Measurements from ENCODE around the gene ST6GAL1.
"Not testable (repeated sequence)": the region's sequence is repeated elsewhere in the genome, so short reads cannot be mapped to it uniquely, and the experiment has no call there.

Gene ST6GAL1

GRCh38 chr3:186991470-186991869 is 61.1 kb downstream of the ST6GAL1 start:
- no peak for DNase-seq

DNA sequence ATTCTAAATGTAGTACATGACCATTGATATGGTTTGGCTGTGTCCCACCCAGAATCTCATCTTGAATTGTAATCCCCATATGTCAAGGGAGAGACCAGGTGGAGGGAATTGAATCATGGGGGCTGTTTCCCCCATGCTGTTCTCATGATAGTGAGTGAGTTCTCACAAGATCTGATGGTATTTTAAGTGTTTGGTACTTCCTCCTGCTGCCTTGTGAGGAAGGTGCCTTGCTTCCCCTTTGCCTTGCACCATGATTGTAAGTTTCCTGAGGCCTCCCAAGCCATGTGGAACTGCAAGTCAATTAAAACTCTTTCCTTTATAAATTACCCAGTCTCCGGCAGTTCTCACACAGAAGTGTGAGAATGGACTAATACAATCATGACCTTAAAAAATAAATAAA is 61.8 kb downstream of the ST6GAL1 start:
- not testable (repeated sequence) for DNase-seq

GRCh38 chr3:186993210-186993782 is 63.0 kb downstream of the ST6GAL1 start:
- DNase-seq = no peak

- no peak for DNase-seq
Observed at GRCh38 chr3:186994000-186994955, 64.0 kb downstream of the ST6GAL1 start.

GRCh38 chr3:186996356-186996755 is 66.0 kb downstream of the ST6GAL1 start:
- DNase-seq = no peak

GRCh38 chr3:186997061-186997460 is 66.7 kb downstream of the ST6GAL1 start:
- DNase-seq = no peak

GRCh38 chr3:186997473-186997939 is 67.2 kb downstream of the ST6GAL1 start:
- no peak for DNase-seq

DNA sequence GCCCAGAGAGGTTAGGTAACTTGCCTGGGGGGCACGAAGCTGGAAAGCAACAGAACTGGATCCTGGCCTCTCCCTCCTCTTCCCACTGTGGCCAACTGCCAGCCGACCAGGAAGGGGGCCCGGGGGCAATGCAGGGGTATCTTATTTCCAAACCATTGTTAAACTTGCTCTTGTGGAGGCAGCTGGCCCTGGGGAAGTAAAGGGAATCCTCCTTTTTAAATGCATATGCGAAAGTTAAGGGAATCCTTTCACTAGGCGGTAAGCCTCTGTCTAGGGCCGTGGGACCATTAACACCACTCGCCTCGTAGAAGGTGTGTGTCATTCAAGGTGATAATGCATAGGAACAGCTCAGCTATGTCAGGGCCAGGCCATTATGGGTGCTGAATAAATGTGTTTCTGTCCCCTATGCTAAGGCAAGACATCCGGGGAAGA is 68.6 kb downstream of the ST6GAL1 start:
- no peak for DNase-seq

DNA sequence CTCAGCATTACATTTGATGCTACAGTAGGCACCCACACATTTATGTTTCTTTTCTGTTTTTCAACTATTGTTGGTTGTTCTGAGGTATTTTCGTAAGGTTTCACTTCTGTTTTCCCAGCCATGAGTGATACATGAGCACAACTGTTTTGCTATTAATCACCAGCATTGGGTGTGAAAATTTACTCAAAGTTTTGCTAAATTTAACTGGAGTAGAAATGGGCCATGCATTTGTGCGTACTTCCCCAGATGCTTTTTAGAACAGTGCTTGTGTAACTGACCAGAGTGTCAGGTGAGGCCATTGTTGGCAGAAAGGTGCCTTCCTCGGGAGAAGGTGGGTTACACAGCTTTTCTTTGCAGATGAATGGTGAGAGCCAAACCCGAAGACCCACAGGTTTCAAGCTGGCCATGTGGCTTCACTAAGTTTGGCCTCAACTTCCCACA is 70.4 kb downstream of the ST6GAL1 start:
- peak in 1 of 58 donors; percentile 39 for DNase-seq

DNA sequence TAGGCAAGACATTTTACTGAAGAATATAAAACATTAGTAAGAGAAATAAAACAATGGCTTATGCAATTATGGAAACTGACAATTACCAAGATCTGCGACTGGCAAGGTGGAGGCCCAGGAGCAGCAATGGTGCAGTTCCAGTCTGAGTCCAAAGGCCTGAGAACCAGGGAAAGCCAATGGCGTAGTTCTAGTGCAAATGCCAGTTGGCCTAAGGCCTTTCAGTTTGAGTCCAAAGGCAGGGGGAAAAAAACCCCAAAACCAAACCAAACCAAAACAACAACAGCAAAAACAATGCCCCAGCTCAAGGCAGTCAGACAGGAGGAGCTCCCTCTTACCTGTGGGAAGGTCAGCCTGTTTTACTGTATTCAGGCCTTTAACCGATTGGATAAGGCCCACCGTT is 72.6 kb downstream of the ST6GAL1 start:
- no peak for DNase-seq

DNA sequence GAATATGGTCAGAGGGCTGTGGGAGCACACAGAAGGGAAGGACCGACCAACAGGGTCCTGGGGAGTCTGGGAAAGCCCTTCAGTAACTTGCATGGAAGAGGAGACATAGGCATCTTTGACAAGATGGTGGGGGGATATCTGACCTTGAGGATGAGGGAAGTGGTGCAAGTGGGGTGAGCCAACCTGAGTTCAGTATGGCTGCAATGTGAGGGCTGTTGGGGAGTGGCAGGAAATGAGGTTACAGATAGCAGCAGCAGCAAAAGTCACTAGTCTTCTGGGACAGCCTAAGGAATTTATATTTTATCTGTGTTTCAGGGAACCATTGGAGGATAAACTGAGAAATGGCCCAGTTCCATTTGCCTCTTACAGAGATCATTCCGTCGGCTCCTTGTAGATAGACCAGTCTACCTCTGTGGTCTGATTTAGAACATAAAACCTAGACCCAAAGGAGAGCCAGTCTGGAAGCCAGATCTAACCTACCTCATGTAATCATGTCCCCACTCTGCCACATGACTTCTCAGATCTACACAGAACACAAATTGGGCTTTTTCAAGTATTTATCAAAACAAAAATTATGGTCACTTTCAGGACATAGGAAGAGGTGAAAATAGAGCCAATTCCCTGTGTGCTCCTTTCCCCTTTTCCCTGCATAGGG is 75.6 kb downstream of the ST6GAL1 start:
- no peak for DNase-seq

GRCh38 chr3:187006864-187007630 is 76.7 kb downstream of the ST6GAL1 start:
- no peak for DNase-seq

GRCh38 chr3:187010382-187010781 is 80.1 kb downstream of the ST6GAL1 start:
- DNase-seq = not testable (repeated sequence)

GRCh38 chr3:187011915-187012314 is 81.6 kb downstream of the ST6GAL1 start:
- DNase-seq = peak in 10 of 58 donors; percentile 8 to 47 (median 26)

- no peak for DNase-seq
Observed at GRCh38 chr3:187012609-187013051, 82.3 kb downstream of the ST6GAL1 start.

GRCh38 chr3:187013159-187013716 is 82.9 kb downstream of the ST6GAL1 start:
- DNase-seq = no peak

DNA sequence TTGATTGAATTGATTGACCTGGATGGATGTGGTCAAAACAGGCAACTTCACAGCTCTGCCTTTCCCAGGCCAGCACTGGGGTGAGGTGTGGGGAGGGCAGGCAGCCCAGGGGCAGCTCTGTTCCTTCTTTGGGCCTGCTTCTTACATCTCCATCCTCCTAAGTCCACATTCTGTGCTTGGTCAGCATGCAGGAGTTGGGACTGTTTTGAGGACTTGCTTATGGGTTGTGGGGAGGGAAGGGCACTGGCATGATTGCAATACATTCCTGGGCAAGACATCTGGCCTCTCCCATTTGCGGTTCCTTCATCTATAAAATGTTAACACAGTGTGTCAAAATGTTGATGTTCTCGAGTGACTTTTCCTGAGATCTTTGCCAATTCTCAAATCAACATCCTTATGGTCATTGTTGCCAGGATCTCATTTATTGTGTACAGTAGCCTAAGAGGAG is 84.1 kb downstream of the ST6GAL1 start:
- no peak for DNase-seq

GRCh38 chr3:187015903-187016638 is 85.7 kb downstream of the ST6GAL1 start:
- peak in 1 of 58 donors; percentile 9 for DNase-seq

- no peak for DNase-seq
Observed at GRCh38 chr3:187016639-187017345, 86.5 kb downstream of the ST6GAL1 start.
